SU-DHL-6 (cell line): Measurements from ENCODE around the gene MCAT.
A peak's percentile ranks its signal among the peaks of the same experiment; 100 is the strongest.

ENCODE experiments used
- H2AFZ ChIP-seq: fragments of 200-600 bp; sonication (generic); 2 replicates; pipeline ENCODE4 v1.6.1; 2014; ENCODE audit warnings: low read depth, mild to moderate bottlenecking, moderate library complexity, mixed read lengths, antibody characterized with exemption, low read length; ENCODE audit not compliant: severe bottlenecking
- H3F3A ChIP-seq: fragments of 200-600 bp; shearing (Covaris generic); 2 replicates; pipeline ENCODE4 v1.6.0; 2016; ENCODE audit warnings: antibody characterized with exemption, mild to moderate bottlenecking; ENCODE audit not compliant: insufficient read depth
- H3K27ac ChIP-seq: fragments of 200-600 bp; sonication (generic); 2 replicates; pipeline ENCODE4 v1.5.1; 2016; ENCODE audit warnings: low read depth, mild to moderate bottlenecking, low read length, moderate library complexity, mixed read lengths
- H3K27me3 ChIP-seq: fragments of 200-600 bp; sonication (generic), shearing (Covaris generic); 2 replicates; pipeline ENCODE4 v1.6.0; 2014; ENCODE audit warnings: mild to moderate bottlenecking, low read length
- H3K36me3 ChIP-seq: fragments of 200-600 bp; sonication (generic); 2 replicates; pipeline ENCODE4 v1.6.1; 2014; ENCODE audit warnings: mild to moderate bottlenecking, low read length, mixed read lengths
- H3K4me2 ChIP-seq: fragments of 300-600, 200-600 bp; shearing (Covaris generic), sonication (generic); 2 replicates; pipeline ENCODE4 v1.6.0; 2014; ENCODE audit warnings: low read length, low read depth, mild to moderate bottlenecking; ENCODE audit not compliant: poor library complexity, severe bottlenecking
- H3K4me3 ChIP-seq: fragments of 200-600 bp; sonication (generic); 2 replicates; pipeline ENCODE4 v1.5.1; 2014; ENCODE audit warnings: antibody characterized with exemption, low read length, mild to moderate bottlenecking, mixed read lengths; ENCODE audit not compliant: insufficient read depth, poor library complexity, severe bottlenecking
- H3K79me2 ChIP-seq: fragments of 200-600 bp; sonication (generic); 2 replicates; pipeline ENCODE4 v1.6.1; 2014; ENCODE audit warnings: mild to moderate bottlenecking, low read length, moderate library complexity; ENCODE audit not compliant: insufficient read depth
- H3K9ac ChIP-seq: fragments of 200-600 bp; sonication (generic); 2 replicates; pipeline ENCODE4 v1.7.0; 2014; ENCODE audit warnings: mild to moderate bottlenecking, low read length
- H3K9me2 ChIP-seq: fragments of 200-600 bp; sonication (generic); replicated peaks from 2 replicates; pipeline ENCODE4 v1.6.1; 2014; ENCODE audit warnings: low read length; ENCODE audit not compliant: insufficient read depth
- H3K9me3 ChIP-seq: fragments of 200-600 bp; sonication (generic); 2 replicates; pipeline ENCODE4 v1.6.1; 2014; ENCODE audit warnings: low read length, mixed read lengths; ENCODE audit not compliant: insufficient read depth
- H4K20me1 ChIP-seq: fragments of 200-600 bp; sonication (generic); 2 replicates; pipeline ENCODE4 v1.6.1; 2014; ENCODE audit warnings: low read depth, mild to moderate bottlenecking, antibody characterized with exemption, low read length, moderate library complexity, mixed read lengths
- EZH2phosphoT487 ChIP-seq: fragments of 200-600 bp; sonication (generic), shearing (Covaris generic); conservative IDR thresholded peaks from 2 replicates; pipeline ENCODE4 v1.6.1; 2018; ENCODE audit warnings: mild to moderate bottlenecking, antibody characterized with exemption, low read length, moderate library complexity, mixed read lengths
- TF ChIP-seq, protein P1 (sequence below): fragments of 200-600 bp; sonication (generic); IDR thresholded peaks from one replicate; pipeline ENCODE4 v1.5.1; 2017; ENCODE audit warnings: antibody characterized with exemption, mild to moderate bottlenecking, low read length, moderate library complexity; ENCODE audit not compliant: insufficient read depth, poor library complexity, severe bottlenecking

MCAT gene

DNA sequence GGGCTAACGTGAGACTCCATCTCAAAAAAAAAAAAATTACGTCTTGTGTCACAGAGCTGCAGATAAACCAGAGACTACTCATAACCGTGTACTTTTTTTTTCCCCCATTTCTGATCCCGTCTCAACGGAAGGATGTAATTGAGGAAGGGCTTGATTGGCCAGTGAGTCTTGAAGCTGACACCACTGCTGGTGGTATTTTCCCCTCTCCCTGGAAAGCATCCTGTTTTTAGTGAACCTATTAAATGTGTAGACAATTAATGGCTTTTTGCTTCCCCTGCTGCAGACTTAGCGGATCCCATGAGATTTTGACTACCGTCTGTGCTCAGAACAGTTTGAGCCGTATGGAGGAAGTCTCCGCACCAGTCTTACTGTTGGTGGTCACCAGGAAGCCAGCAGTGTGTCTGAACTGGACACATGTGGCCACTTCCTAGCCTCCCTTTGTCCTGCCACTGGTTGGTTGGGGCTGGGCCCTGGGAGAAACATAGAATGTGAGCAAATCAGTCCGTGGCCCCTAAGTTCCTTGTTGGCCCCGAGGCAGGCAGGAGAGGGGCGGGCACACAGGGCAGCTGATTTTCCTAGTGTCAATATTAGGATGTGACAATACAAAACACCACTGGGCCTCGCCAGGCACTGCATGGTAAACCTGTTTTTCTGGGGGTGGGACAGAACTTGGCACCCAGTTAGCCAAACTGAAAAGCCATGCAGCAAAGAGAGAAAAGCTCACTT is 29.5 kb downstream of the MCAT start:
- Histone ChIP-seq H3K79me2 (no peaks in the 10 kb centered on the region), H3K4me2 (no peak overlapping the region), H2AFZ (no peak overlapping the region), H3K4me3 (no peak overlapping the region), H3K9me3 (no peaks in the 10 kb centered on the region), H4K20me1 (no peaks in the 10 kb centered on the region), H3K9me2 (no peaks in the 10 kb centered on the region), H3F3A (peaks cover 8% of the 10 kb centered on the region; the same call in 1 of the 2 replicates), H3K9ac (no peak overlapping the region), H3K36me3 (no peaks in the 10 kb centered on the region), H3K27ac (no peak overlapping the region), H3K27me3 (no peaks in the 10 kb centered on the region)
- TF ChIP-seq, protein P1, sequence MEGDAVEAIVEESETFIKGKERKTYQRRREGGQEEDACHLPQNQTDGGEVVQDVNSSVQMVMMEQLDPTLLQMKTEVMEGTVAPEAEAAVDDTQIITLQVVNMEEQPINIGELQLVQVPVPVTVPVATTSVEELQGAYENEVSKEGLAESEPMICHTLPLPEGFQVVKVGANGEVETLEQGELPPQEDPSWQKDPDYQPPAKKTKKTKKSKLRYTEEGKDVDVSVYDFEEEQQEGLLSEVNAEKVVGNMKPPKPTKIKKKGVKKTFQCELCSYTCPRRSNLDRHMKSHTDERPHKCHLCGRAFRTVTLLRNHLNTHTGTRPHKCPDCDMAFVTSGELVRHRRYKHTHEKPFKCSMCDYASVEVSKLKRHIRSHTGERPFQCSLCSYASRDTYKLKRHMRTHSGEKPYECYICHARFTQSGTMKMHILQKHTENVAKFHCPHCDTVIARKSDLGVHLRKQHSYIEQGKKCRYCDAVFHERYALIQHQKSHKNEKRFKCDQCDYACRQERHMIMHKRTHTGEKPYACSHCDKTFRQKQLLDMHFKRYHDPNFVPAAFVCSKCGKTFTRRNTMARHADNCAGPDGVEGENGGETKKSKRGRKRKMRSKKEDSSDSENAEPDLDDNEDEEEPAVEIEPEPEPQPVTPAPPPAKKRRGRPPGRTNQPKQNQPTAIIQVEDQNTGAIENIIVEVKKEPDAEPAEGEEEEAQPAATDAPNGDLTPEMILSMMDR: no peak
- no peak for TF ChIP-seq EZH2phosphoT487

DNA sequence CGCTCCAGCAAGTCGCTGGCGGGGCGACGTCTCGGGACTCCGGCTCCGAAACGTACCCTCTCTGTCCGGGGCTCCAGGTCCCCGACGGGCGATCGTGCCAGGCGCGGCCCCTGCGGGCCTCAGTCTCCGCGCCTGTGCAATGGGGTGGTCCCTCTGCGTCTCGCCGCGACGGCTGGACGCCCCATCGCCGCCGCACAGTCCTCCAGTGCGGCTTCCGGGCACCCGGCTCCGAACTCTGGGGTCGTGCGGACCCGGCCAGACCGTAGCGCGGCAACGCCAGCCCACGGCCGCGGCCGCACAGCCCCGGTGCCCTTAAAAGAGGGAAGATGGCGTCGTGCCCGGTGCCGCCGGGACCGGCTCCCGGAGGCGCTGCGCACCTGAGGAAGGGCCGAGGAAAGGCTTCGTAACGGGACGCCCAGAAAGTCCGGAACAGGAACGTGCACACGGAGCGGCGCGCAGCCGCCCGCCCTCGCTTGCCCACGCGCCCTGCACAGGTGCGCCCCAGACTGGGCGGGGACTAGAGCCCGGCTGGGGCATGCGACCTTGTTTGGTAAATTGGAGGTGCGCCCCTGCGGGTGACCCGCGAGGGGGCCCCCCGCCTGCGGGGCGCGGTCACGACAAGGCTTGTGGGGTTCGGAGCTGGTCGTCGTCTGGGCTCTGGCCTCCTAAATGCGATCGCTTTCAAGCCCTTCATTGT is 32.1 kb downstream of the MCAT start:
- peaks cover 8% of the 10 kb centered on the region; the same call in 1 of the 2 replicates for H3F3A ChIP-seq
- no peaks in the 10 kb centered on the region for H3K9me3 ChIP-seq
- no peaks in the 10 kb centered on the region for H4K20me1 ChIP-seq
- H3K4me2 ChIP-seq: peak overlapping the region; percentile 85
- no peaks in the 10 kb centered on the region for H3K36me3 ChIP-seq
- H3K4me3 ChIP-seq: peak overlapping the region; percentile 80
- peak overlapping the region; percentile 98 for H2AFZ ChIP-seq
- peak overlapping the region; percentile 14; the same call in 1 of the 2 replicates for H3K27ac ChIP-seq
- no peaks in the 10 kb centered on the region for H3K79me2 ChIP-seq
- H3K9me2 ChIP-seq: no peaks in the 10 kb centered on the region
- H3K9ac ChIP-seq: peak overlapping the region; percentile 80
- no peaks in the 10 kb centered on the region for H3K27me3 ChIP-seq
- no peak for TF ChIP-seq EZH2phosphoT487
- TF ChIP-seq, protein P1: no peak

DNA sequence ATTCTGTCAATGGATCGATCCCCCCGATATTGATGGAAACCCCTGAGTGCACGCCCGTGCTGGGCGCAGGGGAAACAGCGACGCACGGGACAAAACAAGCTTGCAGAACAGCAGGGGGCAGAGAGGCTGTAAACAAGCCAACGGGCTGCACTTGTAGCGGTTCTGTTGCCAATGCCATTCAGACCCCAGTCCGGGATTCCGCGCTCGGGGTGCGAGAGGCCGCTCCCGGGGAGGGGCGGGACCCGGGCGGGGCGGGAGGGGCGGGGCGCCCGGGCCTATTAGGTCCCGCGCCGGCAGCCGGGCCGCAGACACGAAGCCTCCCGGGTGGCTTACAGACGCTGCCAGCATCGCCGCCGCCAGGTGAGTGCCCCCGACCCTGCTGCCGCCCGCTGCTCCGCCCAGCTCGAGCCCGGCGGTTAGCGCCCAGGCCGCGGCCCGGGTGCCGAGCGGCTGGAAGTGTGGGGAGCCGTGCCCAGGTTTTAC is 32.7 kb downstream of the MCAT start, which contains the start of gene BIK:
TSS of gene BIK (plus strand) at position 307 of the 483 bp plus-strand sequence. CDS start 13,273 bp downstream, outside the sequence.
- Histone ChIP-seq H3K9ac (peak within 1 kb of the TSS; percentile 80), H3K27me3 (no peaks in the 10 kb centered on the region), H3K79me2 (no peaks in the 10 kb centered on the region), H3K27ac (peak within 1 kb of the TSS; percentile 14; the same call in 1 of the 2 replicates), H2AFZ (peak within 1 kb of the TSS; percentile 98), H3K4me3 (peak within 1 kb of the TSS; percentile 80), H3F3A (peaks cover 8% of the 10 kb centered on the region; the same call in 1 of the 2 replicates), H4K20me1 (no peaks in the 10 kb centered on the region), H3K9me2 (no peaks in the 10 kb centered on the region), H3K36me3 (no peaks in the 10 kb centered on the region), H3K4me2 (peak within 1 kb of the TSS; percentile 85), H3K9me3 (no peaks in the 10 kb centered on the region)
- no peak for TF ChIP-seq EZH2phosphoT487
- TF ChIP-seq, protein P1: peak; percentile 17
